ENCODE measurements around the gene PARVA.

- TF ChIP-seq CTCF (IDR thresholded peaks at IDR 0.05), result no peak
- no peak for TF ChIP-seq ZFX (IDR thresholded peaks at IDR 0.05; ENCODE audit: borderline replicate concordance)
Measured at GRCh38 chr11:12376259-12377081, 901 bp upstream of the PARVA start.
